ENCODE results near the gene GAB2.

The GAB2 gene

DNA sequence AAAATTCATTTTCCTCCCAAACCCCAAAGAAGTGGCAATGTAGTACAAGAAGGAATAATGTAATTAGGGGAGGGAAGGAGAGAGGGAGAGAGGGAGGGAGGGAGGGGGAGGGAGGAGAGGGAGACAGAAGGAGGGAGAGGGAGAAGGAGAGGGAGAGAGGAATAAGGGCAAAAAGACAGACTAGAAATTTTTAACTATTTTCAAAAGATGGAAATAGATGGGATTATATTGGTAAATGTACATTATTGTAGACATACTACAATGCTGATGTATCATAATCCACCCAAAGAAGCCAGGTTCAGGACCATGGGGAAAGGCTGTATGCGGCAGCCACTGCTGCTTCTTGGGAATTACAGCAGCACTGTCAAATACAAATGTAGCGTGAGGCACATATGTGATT is 74.3 kb downstream of the GAB2 start:
- DNase-seq (ENCODE audit: extremely low read depth, low read depth): no peak
- TF ChIP-seq, protein P1, sequence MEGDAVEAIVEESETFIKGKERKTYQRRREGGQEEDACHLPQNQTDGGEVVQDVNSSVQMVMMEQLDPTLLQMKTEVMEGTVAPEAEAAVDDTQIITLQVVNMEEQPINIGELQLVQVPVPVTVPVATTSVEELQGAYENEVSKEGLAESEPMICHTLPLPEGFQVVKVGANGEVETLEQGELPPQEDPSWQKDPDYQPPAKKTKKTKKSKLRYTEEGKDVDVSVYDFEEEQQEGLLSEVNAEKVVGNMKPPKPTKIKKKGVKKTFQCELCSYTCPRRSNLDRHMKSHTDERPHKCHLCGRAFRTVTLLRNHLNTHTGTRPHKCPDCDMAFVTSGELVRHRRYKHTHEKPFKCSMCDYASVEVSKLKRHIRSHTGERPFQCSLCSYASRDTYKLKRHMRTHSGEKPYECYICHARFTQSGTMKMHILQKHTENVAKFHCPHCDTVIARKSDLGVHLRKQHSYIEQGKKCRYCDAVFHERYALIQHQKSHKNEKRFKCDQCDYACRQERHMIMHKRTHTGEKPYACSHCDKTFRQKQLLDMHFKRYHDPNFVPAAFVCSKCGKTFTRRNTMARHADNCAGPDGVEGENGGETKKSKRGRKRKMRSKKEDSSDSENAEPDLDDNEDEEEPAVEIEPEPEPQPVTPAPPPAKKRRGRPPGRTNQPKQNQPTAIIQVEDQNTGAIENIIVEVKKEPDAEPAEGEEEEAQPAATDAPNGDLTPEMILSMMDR (IDR thresholded peaks at IDR 0.05; ENCODE audit: low read depth, low read length): no peak

DNA sequence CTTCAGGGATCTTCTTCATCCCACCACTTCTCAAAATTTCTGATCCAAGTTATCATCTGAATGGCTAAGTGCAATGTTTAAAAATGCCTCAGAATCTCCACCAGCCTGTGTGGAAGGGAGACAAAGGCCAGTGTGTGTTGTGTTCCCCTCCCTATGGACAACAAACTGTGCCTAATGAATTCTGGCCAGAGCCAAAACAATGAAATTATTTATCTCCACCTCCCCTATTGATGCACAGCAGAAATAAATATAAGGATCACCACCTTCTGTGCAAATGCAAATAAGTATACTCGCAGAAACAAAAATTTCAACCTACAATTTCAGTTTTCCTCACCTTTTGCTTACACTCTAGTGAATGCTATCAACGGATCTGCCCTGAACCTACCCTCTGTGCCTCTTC is 75.8 kb downstream of the GAB2 start:
- TF ChIP-seq, protein P1 (IDR thresholded peaks at IDR 0.05; ENCODE audit: low read depth, low read length): no peak

DNA sequence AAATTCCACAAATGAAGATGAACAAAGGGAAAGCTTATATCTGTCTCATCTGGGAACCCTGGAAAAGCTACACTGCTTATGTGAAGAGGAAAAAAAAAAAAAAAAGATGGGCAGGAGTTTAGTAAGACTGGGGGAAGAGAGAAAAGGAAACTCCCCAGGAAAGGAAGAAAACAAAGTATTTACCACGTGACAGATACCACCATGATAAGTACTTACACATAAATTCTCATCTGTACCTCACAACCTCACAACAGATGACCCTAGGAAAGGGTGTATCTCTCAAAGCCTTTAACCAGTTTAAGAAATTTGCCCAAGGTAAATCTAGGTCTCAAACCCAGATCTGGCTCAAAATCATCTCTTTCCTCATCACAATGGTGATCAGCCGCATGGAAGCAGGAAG is 77.1 kb downstream of the GAB2 start:
- DNase-seq (ENCODE audit: extremely low read depth, low read depth): no peak
- TF ChIP-seq, protein P1 (IDR thresholded peaks at IDR 0.05; ENCODE audit: low read depth, low read length): no peak

More for the DNA sequence above, 75.8 kb downstream of the GAB2 start:
- DNase-seq (ENCODE audit: extremely low read depth, low read depth): no peak

DNA sequence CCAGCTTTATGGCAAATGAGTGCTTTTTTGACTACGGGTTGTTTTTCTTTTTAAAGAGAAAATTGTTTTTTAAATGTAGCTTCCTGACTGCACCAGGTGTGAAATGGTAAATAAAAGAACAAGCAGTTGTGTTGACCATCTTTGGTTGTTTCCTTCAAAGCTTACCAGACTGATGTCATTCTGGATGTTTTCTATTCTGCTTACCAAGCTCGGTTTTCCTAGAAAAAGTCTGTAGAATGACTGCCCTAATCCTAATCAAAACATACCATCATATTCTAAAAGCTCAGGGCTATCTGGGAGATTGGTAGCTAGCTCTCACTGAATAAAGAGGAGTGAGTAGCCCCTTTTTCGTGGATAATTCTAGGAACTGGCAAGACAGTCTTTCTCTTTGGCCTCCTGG is 77.7 kb downstream of the GAB2 start:
- TF ChIP-seq, protein P1 (IDR thresholded peaks at IDR 0.05; ENCODE audit: low read depth, low read length): no peak
- DNase-seq (ENCODE audit: extremely low read depth, low read depth): no peak

DNA sequence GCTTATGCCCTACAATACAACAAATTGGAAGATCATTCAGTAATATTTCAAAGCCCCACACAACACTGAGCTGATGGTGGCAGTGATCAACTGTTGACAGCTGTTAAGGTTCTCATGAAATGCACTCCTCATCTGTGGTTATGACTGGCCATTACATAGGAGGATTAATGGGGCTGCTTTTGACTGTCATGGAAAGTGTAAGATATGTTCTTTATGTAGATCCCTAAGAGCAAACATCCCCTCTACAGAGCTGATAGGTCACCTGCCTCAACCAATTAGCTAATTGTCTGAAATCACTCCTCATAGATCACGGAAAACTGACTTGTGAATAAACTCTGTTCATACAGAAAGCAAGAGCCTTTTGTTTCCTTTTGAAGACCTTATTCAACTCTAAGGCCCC is 78.1 kb downstream of the GAB2 start:
- TF ChIP-seq, protein P1 (IDR thresholded peaks at IDR 0.05; ENCODE audit: low read depth, low read length): no peak
- DNase-seq (ENCODE audit: extremely low read depth, low read depth): no peak

DNA sequence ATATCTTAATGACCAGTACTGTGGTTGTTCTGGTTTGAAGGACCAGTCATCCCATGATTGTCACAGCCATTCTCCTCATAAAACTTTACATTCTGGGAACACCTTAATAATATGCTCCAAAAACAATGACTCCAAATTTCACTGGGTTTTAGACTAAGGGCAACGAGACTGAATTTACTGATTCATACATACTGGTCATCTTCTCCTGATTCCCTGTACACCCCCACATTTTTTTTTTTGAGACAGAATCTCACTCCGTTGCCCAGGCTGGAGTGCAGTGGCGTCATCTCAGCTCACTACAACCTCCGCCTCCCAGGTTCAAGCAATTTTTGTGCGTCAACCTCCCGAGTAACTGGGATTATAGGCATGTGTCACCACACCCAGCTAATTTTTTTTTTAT is 78.9 kb downstream of the GAB2 start:
- no peak for DNase-seq (ENCODE audit: extremely low read depth, low read depth)
- TF ChIP-seq, protein P1 (IDR thresholded peaks at IDR 0.05; ENCODE audit: low read depth, low read length): no peak

DNA sequence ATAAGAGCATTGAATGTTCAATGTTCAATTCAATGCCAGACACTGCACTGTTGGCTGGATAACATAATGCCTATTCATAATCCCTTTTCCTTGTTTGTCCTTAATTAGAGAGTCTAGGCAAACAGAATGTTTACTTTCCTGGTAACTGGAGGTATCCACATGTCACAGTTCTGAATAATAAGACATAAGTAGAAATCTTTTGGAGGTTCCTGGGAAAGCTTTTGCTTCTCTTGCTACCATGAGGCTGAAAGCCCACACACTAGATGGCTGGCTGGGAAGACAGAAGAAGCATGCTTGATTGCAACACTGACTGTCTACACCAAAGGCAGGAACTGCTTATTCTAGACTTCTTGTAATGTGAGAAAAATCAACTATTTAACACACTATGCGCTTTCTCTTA is 79.5 kb downstream of the GAB2 start:
- DNase-seq (ENCODE audit: extremely low read depth, low read depth): no peak
- TF ChIP-seq, protein P1 (IDR thresholded peaks at IDR 0.05; ENCODE audit: low read depth, low read length): no peak
